Suprapubic skin (tissue), 4 donors: ENCODE results near the gene FRA10AC1. TPM values are rescaled to one million over a fixed set of nuclear protein-coding genes. Genes with fewer than 3 reads are reported as not detected.
A peak's percentile ranks its signal among the peaks of the same experiment; 100 is the strongest.
"Not testable (repeated sequence)": the region's sequence is repeated elsewhere in the genome, so short reads cannot be mapped to it uniquely, and the experiment has no call there.

Source experiments
- DNase-seq, 2 donors: peaks; one replicate each; pipeline ENCODE4 v3.0.0-alpha.2; 2019; ENCODE audit warnings: low spot score in 2 of 2
- H3K27ac ChIP-seq: fragments of 200-600 bp; sonication (generic); one replicate; pipeline ENCODE4 v1.5.1; 2019
- H3K27me3 ChIP-seq: fragments of 200-600 bp; sonication (generic); one replicate; pipeline ENCODE4 v1.5.1; 2019
- H3K36me3 ChIP-seq: fragments of 200-600 bp; sonication (generic); one replicate; pipeline ENCODE4 v1.5.1; 2019
- H3K4me1 ChIP-seq: fragments of 200-600 bp; sonication (generic); one replicate; pipeline ENCODE4 v1.5.1; 2019
- H3K4me3 ChIP-seq: fragments of 200-600 bp; sonication (generic); one replicate; pipeline ENCODE4 v1.5.1; 2019; ENCODE audit warnings: mild to moderate bottlenecking
- H3K9me3 ChIP-seq: fragments of 200-600 bp; sonication (generic); one replicate; pipeline ENCODE4 v1.5.1; 2019
- CTCF ChIP-seq, 2 donors: fragments of 200-600 bp in 1 of 2; fragments of 450-650 bp in 1 of 2; sonication (generic) in 1 of 2; IDR thresholded peaks; one replicate each; pipeline ENCODE4 v1.5.1; 2016 to 2019; ENCODE audit warnings: antibody characterized with exemption in 2 of 2, mild to moderate bottlenecking in 1 of 2, moderate library complexity in 1 of 2
- EP300 ChIP-seq: sonication (generic); formaldehyde crosslinking; IDR thresholded peaks from one replicate; pipeline ENCODE4 v1.6.1; 2017; ENCODE audit warnings: antibody characterized with exemption
- POLR2A ChIP-seq, 2 donors: fragments of 450-650 bp; IDR thresholded peaks; one replicate each; pipeline ENCODE4 v1.6.1; 2017; ENCODE audit warnings: antibody characterized with exemption in 2 of 2, mild to moderate bottlenecking in 2 of 2, moderate library complexity in 2 of 2
- POLR2AphosphoS5 ChIP-seq, 3 donors: sonication (generic); formaldehyde crosslinking; IDR thresholded peaks; one replicate each; pipeline ENCODE4 v1.6.1; 2017; ENCODE audit warnings: antibody characterized with exemption in 3 of 3
- WGBS: methylation state at CpG from one replicate; pipeline ENCODE4 v1.1.5; 2018; 5-methylcytosine and 5-hydroxymethylcytosine counted together
- total RNA-seq, 4 donors: library from RNA; depleted of rRNA; stranded (reverse); fragments of >200 nt; gene quantifications; one replicate each; pipeline ENCODE4 v1.1.0, GENCODE V29; 2016

FRA10AC1 gene
- total RNA-seq, 4 donors from 2014 or later, result 4.7 to 78.0 (median 13.8) TPM

- no peak for DNase-seq
- WGBS, result 86% methylated on average over 1 of the region's 1 CpG
- TF ChIP-seq POLR2AphosphoS5 (IDR thresholded peaks at IDR 0.05) (no peak), EP300 (no peak), POLR2A (IDR thresholded peaks at IDR 0.05) (no peak), CTCF (IDR thresholded peaks at IDR 0.05) (no peak)
- no peaks in the 10 kb centered on the region for H3K27me3 ChIP-seq
- H3K36me3 ChIP-seq, result peaks cover 1% of the 10 kb centered on the region
- no peak overlapping the region for H3K4me3 ChIP-seq
- no peak overlapping the region for H3K27ac ChIP-seq
- peaks cover 22% of the 10 kb centered on the region for H3K4me1 ChIP-seq
- H3K9me3 ChIP-seq, result no peaks in the 10 kb centered on the region
Measured at GRCh38 chr10:93703841-93704240, 1.4 kb upstream of the FRA10AC1 start.

- no peak for DNase-seq
- WGBS, result 6% methylated on average over 12 of the region's 12 CpGs
- H3K4me3 ChIP-seq, result peak overlapping the region; percentile 63
- peaks cover 22% of the 10 kb centered on the region for H3K4me1 ChIP-seq
- H3K27me3 ChIP-seq, result no peaks in the 10 kb centered on the region
- H3K27ac ChIP-seq, result peak overlapping the region; percentile 81
- H3K36me3 ChIP-seq, result peaks cover 6% of the 10 kb centered on the region
- H3K9me3 ChIP-seq, result no peaks in the 10 kb centered on the region
- no peak for TF ChIP-seq POLR2AphosphoS5 (IDR thresholded peaks at IDR 0.05)
- no peak for TF ChIP-seq EP300
- no peak for TF ChIP-seq POLR2A (IDR thresholded peaks at IDR 0.05)
- no peak for TF ChIP-seq CTCF (IDR thresholded peaks at IDR 0.05)
Measured at GRCh38 chr10:93703066-93703465, 674 bp upstream of the FRA10AC1 start.

- Histone ChIP-seq H3K9me3 (no peaks in the 10 kb centered on the region), H3K4me1 (peaks cover 22% of the 10 kb centered on the region), H3K4me3 (peak overlapping the region; percentile 63), H3K27me3 (no peaks in the 10 kb centered on the region), H3K36me3 (peaks cover 15% of the 10 kb centered on the region), H3K27ac (peak overlapping the region; percentile 81)
- TF ChIP-seq CTCF (IDR thresholded peaks at IDR 0.05) (no peak), POLR2A (IDR thresholded peaks at IDR 0.05) (no peak), EP300 (no peak), POLR2AphosphoS5 (IDR thresholded peaks at IDR 0.05) (no peak)
- 0% methylated on average over 9 of the region's 9 CpGs for WGBS
- no peak for DNase-seq
Measured at GRCh38 chr10:93701866-93702209, 554 bp downstream of the FRA10AC1 start.

DNA sequence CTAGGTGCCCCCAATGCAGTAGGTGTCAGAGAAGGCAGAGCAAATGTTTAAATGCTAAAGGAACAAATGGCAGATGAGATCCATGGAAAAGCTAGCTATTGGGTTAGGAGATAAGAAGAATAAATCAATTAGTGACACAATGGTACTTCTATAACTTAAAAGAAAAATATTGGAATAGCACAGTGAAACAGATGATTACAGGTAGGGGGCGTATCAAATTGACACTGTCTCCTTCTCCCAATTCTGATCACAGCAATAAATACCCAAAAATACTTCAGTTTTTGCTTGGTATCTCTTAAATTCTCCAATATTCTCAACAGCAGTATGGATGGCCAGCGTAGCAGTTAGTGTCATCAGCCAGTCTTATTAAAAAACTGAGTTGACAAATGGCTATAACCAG is 5.2 kb downstream of the FRA10AC1 start:
- no peak for DNase-seq
- Histone ChIP-seq H3K9me3 (no peaks in the 10 kb centered on the region), H3K27me3 (no peaks in the 10 kb centered on the region), H3K4me3 (no peak overlapping the region), H3K27ac (no peak overlapping the region), H3K36me3 (peaks cover 43% of the 10 kb centered on the region), H3K4me1 (peaks cover 14% of the 10 kb centered on the region)
- TF ChIP-seq POLR2A (IDR thresholded peaks at IDR 0.05) (no peak), EP300 (no peak), POLR2AphosphoS5 (IDR thresholded peaks at IDR 0.05) (no peak), CTCF (IDR thresholded peaks at IDR 0.05) (no peak)
- 91% methylated on average over 2 of the region's 2 CpGs for WGBS

- H3K4me3 ChIP-seq, DNase-seq, H3K27me3 ChIP-seq, H3K9me3 ChIP-seq, H3K27ac ChIP-seq: not testable (repeated sequence)
- Histone ChIP-seq H3K36me3 (peaks cover 49% of the 10 kb centered on the region), H3K4me1 (peaks cover 12% of the 10 kb centered on the region)
- 100% methylated on average over 2 of the region's 2 CpGs for WGBS
Measured at GRCh38 chr10:93696582-93696981, 5.8 kb downstream of the FRA10AC1 start.

DNA sequence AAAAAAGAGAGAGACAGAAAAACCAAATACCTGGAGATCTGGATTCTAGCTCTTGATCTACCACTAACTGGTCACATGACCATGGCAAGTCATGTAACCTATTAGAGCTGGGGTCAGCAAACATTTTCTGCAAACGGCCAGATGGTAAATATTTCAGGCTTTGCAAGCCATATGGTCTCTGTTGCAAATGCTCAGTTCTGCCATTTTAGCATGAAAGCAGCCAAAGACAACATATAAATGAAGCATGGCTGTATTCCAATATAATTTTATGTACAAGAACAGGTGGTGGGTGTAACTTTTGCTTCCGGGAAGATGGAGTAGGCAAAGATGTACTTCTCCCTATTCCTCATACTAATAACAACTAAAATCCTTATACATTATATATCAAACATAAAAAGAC is 6.7 kb downstream of the FRA10AC1 start:
- Histone ChIP-seq H3K27ac (no peak overlapping the region), H3K9me3 (no peaks in the 10 kb centered on the region), H3K4me1 (peaks cover 3% of the 10 kb centered on the region), H3K36me3 (peaks cover 52% of the 10 kb centered on the region), H3K27me3 (no peaks in the 10 kb centered on the region), H3K4me3 (no peak overlapping the region)
- no peak for TF ChIP-seq CTCF (IDR thresholded peaks at IDR 0.05)
- TF ChIP-seq POLR2AphosphoS5 (IDR thresholded peaks at IDR 0.05), result no peak
- no peak for TF ChIP-seq EP300
- no peak for TF ChIP-seq POLR2A (IDR thresholded peaks at IDR 0.05)
- DNase-seq, result no peak
- WGBS, result 71% methylated on average over 2 of the region's 2 CpGs
